ENCODE measurements around the gene SF3B4.

- no peak for TF ChIP-seq YY1 (IDR thresholded peaks at IDR 0.05; ENCODE audit: insufficient read depth, insufficient read length)
- no peak for TF ChIP-seq SUZ12 (IDR thresholded peaks at IDR 0.05; ENCODE audit: extremely low read depth, insufficient read depth, insufficient read length)
Observed at GRCh38 chr1:149942885-149943284, 15.3 kb upstream of the SF3B4 start.
